Central memory CD8-positive, alpha-beta T cell (primary cell): ENCODE data around the gene KIF25.

Source experiments
- ATAC-seq: fragments of 150-1000 bp; cut with Tn5 transposase; replicated peaks from 2 replicates; pipeline ENCODE4 v1.10.0; 2022; ENCODE audit warnings: mild to moderate bottlenecking, moderate FRiP score, moderate number of reproducible peaks; ENCODE audit not compliant: poor library complexity, severe bottlenecking; ENCODE audit errors: extremely low read depth
- DNase-seq, 2 donors: peaks; one replicate each; pipeline ENCODE4 v3.0.0; 2021; ENCODE audit warnings: low spot score in 2 of 2
- H3K27ac Mint-ChIP-seq: one replicate; pipeline ENCODE4 v1.8.0; 2022; ENCODE audit warnings: low read depth, mild to moderate bottlenecking, moderate library complexity, mixed read lengths
- H3K27me3 Mint-ChIP-seq: one replicate; pipeline ENCODE4 v1.8.0; 2022; ENCODE audit warnings: mixed read lengths
- H3K36me3 Mint-ChIP-seq: one replicate; pipeline ENCODE4 v1.8.0; 2022; ENCODE audit warnings: mild to moderate bottlenecking, moderate library complexity, mixed read lengths; ENCODE audit not compliant: insufficient read depth
- H3K4me1 Mint-ChIP-seq: one replicate; pipeline ENCODE4 v1.8.0; 2022; ENCODE audit warnings: mixed read lengths
- H3K4me3 Mint-ChIP-seq: one replicate; pipeline ENCODE4 v1.8.0; 2022; ENCODE audit warnings: mild to moderate bottlenecking, moderate library complexity, mixed read lengths
- H3K9me3 Mint-ChIP-seq: one replicate; pipeline ENCODE4 v1.8.0; 2022; ENCODE audit warnings: mixed read lengths

KIF25 gene

GRCh38 chr6:168084465-168085160, 87.1 kb downstream of the KIF25 start:
- H3K27ac Mint-ChIP-seq: no peak overlapping the region
- no peak for ATAC-seq
- no peaks in the 10 kb centered on the region for H3K36me3 Mint-ChIP-seq

DNA sequence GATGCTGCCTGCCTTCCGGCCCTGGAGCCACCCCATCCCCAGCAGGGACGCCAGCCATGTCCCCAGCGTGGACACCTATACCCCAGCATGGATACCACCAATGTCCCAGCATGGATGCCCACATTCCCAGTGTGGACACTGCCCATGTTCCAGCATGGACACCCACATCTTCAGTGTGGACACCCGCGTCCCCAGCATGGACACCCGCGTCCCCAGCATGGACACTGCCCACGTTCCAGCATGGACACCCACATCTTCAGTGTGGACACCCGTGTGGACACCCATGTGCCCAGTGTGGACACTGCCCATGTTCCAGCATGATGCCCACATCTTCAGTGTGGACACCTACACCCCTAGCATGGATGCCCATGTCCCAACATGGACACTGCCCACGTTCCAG, 88.6 kb downstream of the KIF25 start:
- H3K4me1 Mint-ChIP-seq: no peaks in the 10 kb centered on the region
- H3K36me3 Mint-ChIP-seq: no peaks in the 10 kb centered on the region
- H3K4me3 Mint-ChIP-seq: no peak overlapping the region
- no peak overlapping the region for H3K27ac Mint-ChIP-seq
- no peaks in the 10 kb centered on the region for H3K9me3 Mint-ChIP-seq
- ATAC-seq (no peak), DNase-seq (no peak)
- H3K27me3 Mint-ChIP-seq: peaks cover 10% of the 10 kb centered on the region

More at GRCh38 chr6:168084465-168085160, 87.1 kb downstream of the KIF25 start:
- Mint-ChIP-seq H3K27me3 (peaks cover 10% of the 10 kb centered on the region), H3K9me3 (no peaks in the 10 kb centered on the region), H3K4me3 (no peak overlapping the region), H3K4me1 (no peaks in the 10 kb centered on the region)
- DNase-seq: no peak

DNA sequence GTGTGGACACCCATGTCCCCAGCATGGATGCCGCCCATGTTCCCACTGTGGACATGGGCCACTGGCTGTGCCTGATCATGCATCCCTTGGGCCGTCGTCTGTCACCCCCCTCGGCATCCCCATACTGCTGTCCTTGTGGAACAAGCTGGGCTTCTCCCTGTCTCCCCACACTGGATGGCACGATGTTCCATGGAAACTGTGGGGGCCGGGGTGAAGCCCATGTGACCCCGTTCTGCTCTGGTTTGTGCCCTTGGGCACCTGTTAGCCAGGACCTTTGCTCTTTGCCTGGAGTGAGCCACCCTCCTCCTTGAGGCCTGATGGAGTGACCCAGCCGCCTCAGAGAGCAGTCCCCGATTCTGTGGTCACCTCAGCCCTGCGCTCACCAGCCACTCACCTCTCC, 89.1 kb downstream of the KIF25 start:
- ATAC-seq (no peak), DNase-seq (no peak)
- no peak overlapping the region for H3K4me3 Mint-ChIP-seq
- no peaks in the 10 kb centered on the region for H3K36me3 Mint-ChIP-seq
- no peaks in the 10 kb centered on the region for H3K9me3 Mint-ChIP-seq
- H3K27me3 Mint-ChIP-seq: peaks cover 10% of the 10 kb centered on the region
- no peaks in the 10 kb centered on the region for H3K4me1 Mint-ChIP-seq
- H3K27ac Mint-ChIP-seq: no peak overlapping the region

DNA sequence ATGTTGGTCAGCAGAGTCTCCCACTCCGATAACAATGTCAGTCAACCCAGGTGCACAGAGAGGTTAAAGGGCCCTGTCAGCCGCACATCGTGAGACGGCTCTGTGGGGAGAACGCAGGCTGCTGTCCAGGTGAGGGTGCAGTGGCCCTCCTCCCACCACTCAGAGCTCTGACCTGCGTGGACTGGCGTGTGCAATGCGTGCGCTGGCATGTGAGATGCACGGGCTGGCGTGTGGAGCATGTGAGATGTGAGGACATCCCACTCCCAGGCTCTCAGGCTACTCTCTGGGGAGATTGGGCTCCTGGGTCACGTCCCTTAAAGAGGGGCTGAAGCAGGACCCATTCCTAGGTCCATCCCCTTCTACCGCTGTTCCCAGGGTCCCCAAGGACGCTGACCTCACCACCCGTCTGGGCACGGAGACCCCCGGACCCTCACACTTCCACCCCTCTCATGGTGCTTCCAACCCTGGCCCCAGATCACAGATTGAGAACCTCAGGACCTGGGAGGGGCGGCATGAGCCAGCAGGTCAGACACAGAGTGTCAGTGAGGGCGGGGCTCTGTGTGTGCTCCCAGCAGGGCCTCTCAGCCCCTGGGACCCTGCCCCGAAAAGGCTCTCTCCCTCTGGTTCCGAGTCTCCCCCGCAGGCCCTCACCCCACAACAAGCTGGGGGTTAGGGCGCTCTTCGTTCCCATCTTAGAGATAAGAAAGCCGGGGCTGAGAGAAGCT, 90.1 kb downstream of the KIF25 start:
- Mint-ChIP-seq H3K4me3 (no peak overlapping the region), H3K4me1 (no peaks in the 10 kb centered on the region), H3K27me3 (peaks cover 10% of the 10 kb centered on the region), H3K27ac (no peak overlapping the region), H3K36me3 (no peaks in the 10 kb centered on the region), H3K9me3 (no peaks in the 10 kb centered on the region)
- ATAC-seq (no peak), DNase-seq (no peak)

- Mint-ChIP-seq H3K9me3 (no peaks in the 10 kb centered on the region), H3K27ac (no peak overlapping the region), H3K4me3 (no peak overlapping the region), H3K36me3 (no peaks in the 10 kb centered on the region), H3K4me1 (no peaks in the 10 kb centered on the region), H3K27me3 (peaks cover 10% of the 10 kb centered on the region)
- no peak for ATAC-seq
- no peak for DNase-seq
Measured at GRCh38 chr6:168088161-168089053, 90.9 kb downstream of the KIF25 start.

GRCh38 chr6:168089186-168090063, 92.0 kb downstream of the KIF25 start:
- Mint-ChIP-seq H3K27ac (no peak overlapping the region), H3K27me3 (peaks cover 10% of the 10 kb centered on the region), H3K4me1 (no peaks in the 10 kb centered on the region), H3K36me3 (no peaks in the 10 kb centered on the region), H3K4me3 (no peak overlapping the region), H3K9me3 (no peaks in the 10 kb centered on the region)
- ATAC-seq: no peak
- DNase-seq: no peak

- no peak overlapping the region for H3K4me3 Mint-ChIP-seq
- no peak for ATAC-seq
- no peaks in the 10 kb centered on the region for H3K9me3 Mint-ChIP-seq
- H3K4me1 Mint-ChIP-seq: no peaks in the 10 kb centered on the region
- no peaks in the 10 kb centered on the region for H3K36me3 Mint-ChIP-seq
- no peak overlapping the region for H3K27ac Mint-ChIP-seq
- peaks cover 10% of the 10 kb centered on the region for H3K27me3 Mint-ChIP-seq
- no peak for DNase-seq
Measured at GRCh38 chr6:168090064-168090690, 92.7 kb downstream of the KIF25 start.

DNA sequence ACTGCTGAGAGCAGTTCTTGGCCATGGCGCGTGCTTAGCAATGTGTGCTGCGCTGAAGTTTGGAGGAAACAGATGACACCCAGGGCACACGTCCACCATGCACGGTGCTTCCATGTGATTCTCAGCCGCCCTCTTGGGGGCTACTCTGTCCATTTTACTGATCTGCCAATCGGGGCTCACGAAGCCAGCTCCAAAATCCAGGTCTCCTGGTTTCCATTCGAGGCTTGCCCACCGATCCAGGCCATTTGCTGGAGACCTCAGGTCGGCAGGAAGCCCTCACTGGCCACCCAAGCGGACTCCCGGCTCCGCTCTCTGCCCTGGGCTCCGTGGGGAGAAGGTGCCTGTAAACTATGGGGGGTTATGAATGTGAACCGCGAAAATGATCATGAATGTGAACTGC, 93.2 kb downstream of the KIF25 start:
- Mint-ChIP-seq H3K9me3 (no peaks in the 10 kb centered on the region), H3K4me3 (no peak overlapping the region), H3K27me3 (peaks cover 10% of the 10 kb centered on the region), H3K27ac (no peak overlapping the region), H3K4me1 (no peaks in the 10 kb centered on the region), H3K36me3 (no peaks in the 10 kb centered on the region)
- DNase-seq (no peak), ATAC-seq (no peak)

- peaks cover 7% of the 10 kb centered on the region for H3K27me3 Mint-ChIP-seq
- H3K4me1 Mint-ChIP-seq: no peaks in the 10 kb centered on the region
- DNase-seq (no peak), ATAC-seq (no peak)
- H3K4me3 Mint-ChIP-seq: no peak overlapping the region
- no peaks in the 10 kb centered on the region for H3K36me3 Mint-ChIP-seq
- H3K27ac Mint-ChIP-seq: no peak overlapping the region
- H3K9me3 Mint-ChIP-seq: no peaks in the 10 kb centered on the region
Measured at GRCh38 chr6:168091381-168092264, 94.2 kb downstream of the KIF25 start.

DNA sequence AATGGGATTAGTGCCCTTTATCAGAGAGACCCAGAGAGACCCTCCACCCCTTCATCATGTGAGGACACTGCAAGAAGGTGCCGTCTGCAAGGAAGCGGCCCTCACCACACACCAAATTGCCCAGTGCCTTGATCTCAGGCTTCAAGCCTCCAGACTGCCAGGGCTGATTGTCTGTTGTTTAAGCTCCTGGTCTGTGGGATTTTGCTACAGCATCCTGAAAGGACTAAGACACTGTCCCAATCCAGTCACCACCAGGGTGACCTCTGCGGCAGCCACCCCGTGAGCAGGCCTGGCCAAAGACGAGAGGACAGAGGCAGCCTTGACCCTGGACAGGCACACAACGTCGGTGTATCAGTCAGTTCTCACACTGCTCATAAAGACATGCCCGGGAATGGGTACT, 95.1 kb downstream of the KIF25 start:
- H3K27ac Mint-ChIP-seq: no peak overlapping the region
- H3K4me1 Mint-ChIP-seq: no peaks in the 10 kb centered on the region
- peaks cover 6% of the 10 kb centered on the region for H3K27me3 Mint-ChIP-seq
- H3K4me3 Mint-ChIP-seq: no peak overlapping the region
- DNase-seq (no peak), ATAC-seq (no peak)
- H3K36me3 Mint-ChIP-seq: no peaks in the 10 kb centered on the region
- no peaks in the 10 kb centered on the region for H3K9me3 Mint-ChIP-seq

DNA sequence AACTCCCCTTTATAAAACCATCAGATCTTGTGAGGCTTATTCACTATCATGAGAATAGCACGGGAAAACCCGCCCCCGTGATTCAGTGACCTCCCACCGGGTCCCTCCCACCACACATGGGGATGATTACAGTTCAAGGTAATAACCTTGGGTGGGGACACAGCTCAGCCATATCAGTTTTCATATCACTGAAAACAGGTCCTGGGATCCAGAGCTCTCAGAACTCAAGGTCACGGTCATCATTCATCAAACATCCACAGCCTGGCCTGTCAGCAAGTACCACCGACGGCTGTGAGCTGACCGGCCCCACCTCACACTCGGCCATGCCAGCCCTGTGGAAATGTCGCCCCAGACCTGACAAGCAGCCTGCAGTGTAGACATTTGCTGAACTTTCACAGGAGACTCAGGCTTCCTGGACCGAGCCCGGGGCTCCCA, 95.6 kb downstream of the KIF25 start:
- no peaks in the 10 kb centered on the region for H3K9me3 Mint-ChIP-seq
- H3K36me3 Mint-ChIP-seq: no peaks in the 10 kb centered on the region
- no peaks in the 10 kb centered on the region for H3K4me1 Mint-ChIP-seq
- no peak for DNase-seq
- H3K4me3 Mint-ChIP-seq: no peak overlapping the region
- no peak overlapping the region for H3K27ac Mint-ChIP-seq
- ATAC-seq: no peak
- peaks cover 12% of the 10 kb centered on the region for H3K27me3 Mint-ChIP-seq
